Measurements from ENCODE around the gene C10orf95.
A peak's percentile ranks its signal among the peaks of the same experiment; 100 is the strongest.

The C10orf95 gene

GRCh38 chr10:102413806-102414561 is 37.4 kb downstream of the C10orf95 start:
- peak; percentile 69 for DNase-seq

- DNase-seq = peak; percentile 79
These were observed 38.2 kb downstream of the C10orf95 start for GRCh38 chr10:102413053-102413705.

- no peak for DNase-seq
These were observed 39.0 kb downstream of the C10orf95 start for GRCh38 chr10:102412293-102412692.

- peak; percentile 21 for DNase-seq
These were observed 39.7 kb downstream of the C10orf95 start for GRCh38 chr10:102411341-102412255.

- DNase-seq = no peak
These were observed 40.8 kb downstream of the C10orf95 start for GRCh38 chr10:102410429-102411073.

GRCh38 chr10:102409604-102410428 is 41.5 kb downstream of the C10orf95 start:
- no peak for DNase-seq

GRCh38 chr10:102408728-102409603 is 42.4 kb downstream of the C10orf95 start:
- peak; percentile 57 for DNase-seq

- DNase-seq = no peak
These were observed 43.1 kb downstream of the C10orf95 start for GRCh38 chr10:102408131-102408727.

- DNase-seq = no peak
These were observed 43.8 kb downstream of the C10orf95 start for GRCh38 chr10:102407425-102408130.

- DNase-seq = no peak
These were observed 44.5 kb downstream of the C10orf95 start for GRCh38 chr10:102406815-102407214.

- no peak for DNase-seq
These were observed 45.7 kb downstream of the C10orf95 start for GRCh38 chr10:102405632-102406031.

- DNase-seq = no peak
These were observed 46.2 kb downstream of the C10orf95 start for GRCh38 chr10:102405108-102405571.

- DNase-seq = no peak
These were observed 46.8 kb downstream of the C10orf95 start for GRCh38 chr10:102404361-102405107.

GRCh38 chr10:102403115-102403514 is 48.2 kb downstream of the C10orf95 start:
- no peak for DNase-seq

GRCh38 chr10:102402512-102402896 is 48.8 kb downstream of the C10orf95 start:
- no peak for DNase-seq

- DNase-seq = no peak
These were observed 49.4 kb downstream of the C10orf95 start for GRCh38 chr10:102401735-102402511.

- no peak for DNase-seq
These were observed 50.0 kb downstream of the C10orf95 start for GRCh38 chr10:102401342-102401654.

Measured in NCI-H82 (cell line).